ENCODE results near the gene FIGN. TPM values are rescaled to one million over a fixed set of nuclear protein-coding genes. Genes with fewer than 3 reads are reported as not detected.
A peak's percentile ranks its signal among the peaks of the same experiment; 100 is the strongest.

FIGN gene
- total RNA-seq, 4 donors from 2014 or later, result 1.8 to 3.1 (median 2.8) TPM

- WGBS, 2 donors, result 75 to 78% methylated on average over 2 of the region's 2 CpGs
- intact Hi-C loops (cut with DNase I), result no loop called here
- DNase-seq, result no peak
- Histone ChIP-seq H3K4me3 (replicated peaks in 1 of 3) (no peak overlapping the region), H3K4me1 (peaks cover 0 to 3% of the 10 kb centered on the region in 2 donors), H3K27me3 (no peaks in the 10 kb centered on the region), H3K36me3 (no peaks in the 10 kb centered on the region), H3K9me3 (no peaks in the 10 kb centered on the region), H3K27ac (no peak overlapping the region)
- TF ChIP-seq POLR2A (IDR thresholded peaks at IDR 0.05), result no peak
- TF ChIP-seq, protein P1, sequence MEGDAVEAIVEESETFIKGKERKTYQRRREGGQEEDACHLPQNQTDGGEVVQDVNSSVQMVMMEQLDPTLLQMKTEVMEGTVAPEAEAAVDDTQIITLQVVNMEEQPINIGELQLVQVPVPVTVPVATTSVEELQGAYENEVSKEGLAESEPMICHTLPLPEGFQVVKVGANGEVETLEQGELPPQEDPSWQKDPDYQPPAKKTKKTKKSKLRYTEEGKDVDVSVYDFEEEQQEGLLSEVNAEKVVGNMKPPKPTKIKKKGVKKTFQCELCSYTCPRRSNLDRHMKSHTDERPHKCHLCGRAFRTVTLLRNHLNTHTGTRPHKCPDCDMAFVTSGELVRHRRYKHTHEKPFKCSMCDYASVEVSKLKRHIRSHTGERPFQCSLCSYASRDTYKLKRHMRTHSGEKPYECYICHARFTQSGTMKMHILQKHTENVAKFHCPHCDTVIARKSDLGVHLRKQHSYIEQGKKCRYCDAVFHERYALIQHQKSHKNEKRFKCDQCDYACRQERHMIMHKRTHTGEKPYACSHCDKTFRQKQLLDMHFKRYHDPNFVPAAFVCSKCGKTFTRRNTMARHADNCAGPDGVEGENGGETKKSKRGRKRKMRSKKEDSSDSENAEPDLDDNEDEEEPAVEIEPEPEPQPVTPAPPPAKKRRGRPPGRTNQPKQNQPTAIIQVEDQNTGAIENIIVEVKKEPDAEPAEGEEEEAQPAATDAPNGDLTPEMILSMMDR (IDR thresholded peaks at IDR 0.05), result no peak
Measured at GRCh38 chr2:163734401-163734800, 1.4 kb downstream of the FIGN start.

GRCh38 chr2:163733956-163734355 lies 1.9 kb downstream of the FIGN start:
- Histone ChIP-seq H3K9me3 (no peaks in the 10 kb centered on the region), H3K36me3 (no peaks in the 10 kb centered on the region), H3K4me1 (peaks cover 0 to 3% of the 10 kb centered on the region in 2 donors), H3K27me3 (no peaks in the 10 kb centered on the region), H3K27ac (peak overlapping the region in 1 of 3 donors; percentile 37), H3K4me3 (replicated peaks in 1 of 3) (no peak overlapping the region)
- no peak for TF ChIP-seq POLR2A (IDR thresholded peaks at IDR 0.05)
- TF ChIP-seq, protein P1 (IDR thresholded peaks at IDR 0.05), result no peak
- intact Hi-C loops (cut with DNase I), result no loop called here
- WGBS, 2 donors, result 80 to 87% methylated on average over 5 of the region's 5 CpGs
- DNase-seq, result no peak

- Histone ChIP-seq H3K27me3 (no peaks in the 10 kb centered on the region), H3K4me3 (replicated peaks in 1 of 3) (no peak overlapping the region), H3K9me3 (no peaks in the 10 kb centered on the region), H3K4me1 (peaks cover 0 to 3% of the 10 kb centered on the region in 2 donors), H3K27ac (peak overlapping the region in 2 of 3 donors; percentile 9 to 37), H3K36me3 (no peaks in the 10 kb centered on the region)
- DNase-seq, result no peak
- WGBS, 2 donors, result 71 to 73% methylated on average over 15 of the region's 15 CpGs
- intact Hi-C loops (cut with DNase I), result no loop called here
- no peak for TF ChIP-seq POLR2A (IDR thresholded peaks at IDR 0.05)
- TF ChIP-seq, protein P1 (IDR thresholded peaks at IDR 0.05), result no peak
Measured at GRCh38 chr2:163733301-163733938, 2.4 kb downstream of the FIGN start.

GRCh38 chr2:163732727-163733126 lies 3.1 kb downstream of the FIGN start:
- Histone ChIP-seq H3K4me3 (replicated peaks in 1 of 3) (no peak overlapping the region), H3K27me3 (no peaks in the 10 kb centered on the region), H3K36me3 (no peaks in the 10 kb centered on the region), H3K27ac (peak overlapping the region in 1 of 3 donors; percentile 36), H3K9me3 (no peaks in the 10 kb centered on the region), H3K4me1 (peaks cover 0 to 3% of the 10 kb centered on the region in 2 donors)
- no peak for DNase-seq
- intact Hi-C loops (cut with DNase I), result no loop called here
- 63 to 70% methylated on average over 4 of the region's 4 CpGs for WGBS, 2 donors
- TF ChIP-seq POLR2A (IDR thresholded peaks at IDR 0.05), result no peak
- TF ChIP-seq, protein P1 (IDR thresholded peaks at IDR 0.05), result no peak

DNA sequence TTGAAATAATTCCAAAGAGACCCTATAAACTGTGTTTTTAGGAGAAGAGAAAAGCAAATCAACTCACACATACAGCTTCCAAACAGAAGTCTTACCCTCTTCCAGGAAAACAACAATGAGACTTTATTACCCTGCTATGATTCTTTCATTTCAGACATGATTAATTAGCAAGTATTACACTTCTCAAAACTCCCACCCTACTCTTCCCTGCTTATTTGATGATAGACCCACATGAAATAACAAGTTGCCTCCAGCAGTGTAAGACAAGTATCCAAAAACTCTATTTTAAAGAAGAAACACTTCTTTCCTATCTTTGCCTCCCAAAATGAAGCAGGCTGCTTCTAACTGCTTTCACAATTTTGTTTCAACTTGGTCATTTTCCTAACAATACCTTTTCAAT lies 4.1 kb downstream of the FIGN start:
- H3K4me3 ChIP-seq (replicated peaks in 1 of 3), result no peak overlapping the region

More for the DNA sequence above, 4.1 kb downstream of the FIGN start:
- DNase-seq, result no peak
- peaks cover 0 to under 1% of the 10 kb centered on the region in 2 donors for H3K4me1 ChIP-seq
- H3K27me3 ChIP-seq, result no peaks in the 10 kb centered on the region
- TF ChIP-seq, protein P1 (IDR thresholded peaks at IDR 0.05), result no peak
- no peak for TF ChIP-seq POLR2A (IDR thresholded peaks at IDR 0.05)
- peak overlapping the region; percentile 10 to 13 (median 11) for H3K27ac ChIP-seq
- H3K36me3 ChIP-seq, result no peaks in the 10 kb centered on the region
- H3K9me3 ChIP-seq, result no peaks in the 10 kb centered on the region
- intact Hi-C loops (cut with DNase I), result no loop called here
